ENCODE measurements around the gene CFAP97D1. TPM values are rescaled to one million over a fixed set of nuclear protein-coding genes. Genes with fewer than 3 reads are reported as not detected.

CFAP97D1 gene
- polyA plus RNA-seq, 1 donor (not counting 4 experiments of a cell fraction or from before 2014, with no cell fraction given), result not detected

DNA sequence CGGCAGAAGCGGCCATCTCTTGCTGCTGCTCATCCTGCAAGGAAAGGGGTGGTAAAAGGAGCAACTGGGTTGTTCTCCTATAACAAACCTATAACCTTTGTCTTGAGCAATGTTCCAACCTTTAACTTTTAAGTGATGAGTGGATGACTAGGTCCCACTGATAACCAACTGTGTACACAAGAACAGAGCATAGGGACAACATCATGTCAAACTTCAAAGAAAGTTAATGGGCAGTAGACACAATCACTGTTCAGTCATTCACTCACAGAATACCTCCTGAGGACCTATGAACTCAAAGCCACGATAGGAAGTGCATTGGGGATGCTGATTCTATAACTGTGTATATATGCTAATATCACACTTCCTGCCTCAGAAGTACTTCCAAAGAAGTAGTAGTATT, 21.6 kb downstream of the CFAP97D1 start:
- Histone ChIP-seq H3K4me1 (ENCODE audit: control insufficient read depth, extremely low read depth, insufficient read depth, low read length) (no peaks in the 10 kb centered on the region), H3K4me3 (ENCODE audit: control insufficient read depth in 2 of 3, extremely low read depth in 1 of 3, insufficient read depth in 2 of 3, low read depth in 1 of 3, low read length in 3 of 3) (no peak overlapping the region), H3K9me3 (ENCODE audit: control insufficient read depth, low read depth, low read length) (no peaks in the 10 kb centered on the region), H3K79me2 (ENCODE audit: control insufficient read depth, insufficient read depth, low read length) (no peaks in the 10 kb centered on the region), H3K36me3 (ENCODE audit: control insufficient read depth in 2 of 2, extremely low read depth in 1 of 2, insufficient read depth in 2 of 2, low read length in 2 of 2) (peaks cover 0 to 3% of the 10 kb centered on the region in 2 experiments), H3K4me2 (ENCODE audit: control insufficient read depth, extremely low read depth, insufficient read depth, low read depth, low read length) (no peak overlapping the region), H4K20me1 (ENCODE audit: control insufficient read depth, extremely low read depth, insufficient read depth, low read length) (no peaks in the 10 kb centered on the region), H3K27ac (ENCODE audit: control insufficient read depth, insufficient read depth, low read length) (no peak overlapping the region), H3K9ac (ENCODE audit: control insufficient read depth, extremely low read depth, insufficient read depth, low read length) (no peak overlapping the region), H3K27me3 (ENCODE audit: control insufficient read depth, extremely low read depth, insufficient read depth, low read length) (no peaks in the 10 kb centered on the region), H3K9me1 (ENCODE audit: control insufficient read depth, extremely low read depth, insufficient read depth, low read length) (no peaks in the 10 kb centered on the region), H2AFZ (ENCODE audit: control insufficient read depth, low read length) (no peak overlapping the region)
- FAIRE-seq (no peak), DNase-seq (ENCODE audit: low read depth, low spot score) (no peak)
- dilution Hi-C loops (cut with MboI; ENCODE audit: extremely low pct_ligation_motif_present, low sequenced_read_pairs), result no loop called here
- TF ChIP-seq EZH2 (IDR thresholded peaks at IDR 0.05; ENCODE audit: low read length), result no peak
- TF ChIP-seq, protein P1, sequence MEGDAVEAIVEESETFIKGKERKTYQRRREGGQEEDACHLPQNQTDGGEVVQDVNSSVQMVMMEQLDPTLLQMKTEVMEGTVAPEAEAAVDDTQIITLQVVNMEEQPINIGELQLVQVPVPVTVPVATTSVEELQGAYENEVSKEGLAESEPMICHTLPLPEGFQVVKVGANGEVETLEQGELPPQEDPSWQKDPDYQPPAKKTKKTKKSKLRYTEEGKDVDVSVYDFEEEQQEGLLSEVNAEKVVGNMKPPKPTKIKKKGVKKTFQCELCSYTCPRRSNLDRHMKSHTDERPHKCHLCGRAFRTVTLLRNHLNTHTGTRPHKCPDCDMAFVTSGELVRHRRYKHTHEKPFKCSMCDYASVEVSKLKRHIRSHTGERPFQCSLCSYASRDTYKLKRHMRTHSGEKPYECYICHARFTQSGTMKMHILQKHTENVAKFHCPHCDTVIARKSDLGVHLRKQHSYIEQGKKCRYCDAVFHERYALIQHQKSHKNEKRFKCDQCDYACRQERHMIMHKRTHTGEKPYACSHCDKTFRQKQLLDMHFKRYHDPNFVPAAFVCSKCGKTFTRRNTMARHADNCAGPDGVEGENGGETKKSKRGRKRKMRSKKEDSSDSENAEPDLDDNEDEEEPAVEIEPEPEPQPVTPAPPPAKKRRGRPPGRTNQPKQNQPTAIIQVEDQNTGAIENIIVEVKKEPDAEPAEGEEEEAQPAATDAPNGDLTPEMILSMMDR (optimal IDR thresholded peaks at IDR 0.05 in 1 of 3, IDR thresholded peaks at IDR 0.05 in 1 of 3, conservative IDR thresholded peaks at IDR 0.05 in 1 of 3; ENCODE audit: extremely low read depth in 1 of 3, insufficient read depth in 2 of 3, low read length in 3 of 3), result no peak

DNA sequence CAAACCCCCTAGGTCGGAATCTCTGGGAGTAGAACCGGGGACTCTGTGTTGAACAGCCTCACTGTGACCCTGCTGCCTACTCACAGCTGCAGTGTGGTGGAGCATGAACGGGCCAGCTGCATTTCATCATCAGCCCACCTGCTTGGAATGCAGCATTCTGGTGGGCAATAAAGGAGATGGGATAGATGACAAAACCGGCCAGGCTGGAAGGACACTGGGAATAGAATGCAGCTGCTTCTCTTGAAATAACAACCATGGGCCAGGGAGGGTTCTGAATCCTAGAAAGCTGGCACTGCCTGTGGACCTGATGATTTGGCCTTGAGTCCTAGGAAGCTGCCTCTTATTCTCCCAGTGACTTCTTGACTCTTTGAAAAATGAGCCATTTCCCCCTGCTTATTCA, 23.5 kb downstream of the CFAP97D1 start:
- Histone ChIP-seq H2AFZ (ENCODE audit: control insufficient read depth, low read length) (no peak overlapping the region), H3K79me2 (ENCODE audit: control insufficient read depth, insufficient read depth, low read length) (no peaks in the 10 kb centered on the region), H3K4me2 (ENCODE audit: control insufficient read depth, extremely low read depth, insufficient read depth, low read depth, low read length) (no peak overlapping the region), H3K27ac (ENCODE audit: control insufficient read depth, insufficient read depth, low read length) (no peak overlapping the region), H3K9me1 (ENCODE audit: control insufficient read depth, extremely low read depth, insufficient read depth, low read length) (no peaks in the 10 kb centered on the region), H4K20me1 (ENCODE audit: control insufficient read depth, extremely low read depth, insufficient read depth, low read length) (no peaks in the 10 kb centered on the region), H3K9ac (ENCODE audit: control insufficient read depth, extremely low read depth, insufficient read depth, low read length) (no peak overlapping the region), H3K27me3 (ENCODE audit: control insufficient read depth, extremely low read depth, insufficient read depth, low read length) (no peaks in the 10 kb centered on the region), H3K4me3 (ENCODE audit: control insufficient read depth in 2 of 3, extremely low read depth in 1 of 3, insufficient read depth in 2 of 3, low read depth in 1 of 3, low read length in 3 of 3) (no peak overlapping the region), H3K36me3 (ENCODE audit: control insufficient read depth in 2 of 2, extremely low read depth in 1 of 2, insufficient read depth in 2 of 2, low read length in 2 of 2) (peaks cover 6 to 8% of the 10 kb centered on the region in 2 experiments), H3K4me1 (ENCODE audit: control insufficient read depth, extremely low read depth, insufficient read depth, low read length) (no peaks in the 10 kb centered on the region), H3K9me3 (ENCODE audit: control insufficient read depth, low read depth, low read length) (no peaks in the 10 kb centered on the region)
- no peak for TF ChIP-seq EZH2 (IDR thresholded peaks at IDR 0.05; ENCODE audit: low read length)
- TF ChIP-seq, protein P1 (optimal IDR thresholded peaks at IDR 0.05 in 1 of 3, IDR thresholded peaks at IDR 0.05 in 1 of 3, conservative IDR thresholded peaks at IDR 0.05 in 1 of 3; ENCODE audit: extremely low read depth in 1 of 3, insufficient read depth in 2 of 3, low read length in 3 of 3), result no peak
- DNase-seq (ENCODE audit: low read depth, low spot score), result no peak
- FAIRE-seq, result no peak
- dilution Hi-C loops (cut with MboI; ENCODE audit: extremely low pct_ligation_motif_present, low sequenced_read_pairs), result no loop called here

Measured in keratinocyte (primary cell).